Panc1 (cell line): ENCODE data around the gene CCNA2. TPM values are rescaled to one million over a fixed set of nuclear protein-coding genes. Genes with fewer than 3 reads are reported as not detected.

Source experiments
- ATAC-seq: fragments of 200-7000 bp; cut with Tn5 transposase; 2 replicates; pipeline ENCODE4 v1.9.1; 2020; ENCODE audit warnings: mild to moderate bottlenecking, moderate library complexity
- BruUV-seq: library from RNA; stranded (reverse); fragments of 400-500 nt; replicated peaks from 2 replicates; lab custom pipeline; 2021; lab: Mats Ljungman, UMichigan
- CTCF ChIA-PET: fragments of 300-600 bp; sonication (Branson Sonifier 250); formaldehyde crosslinking; loops from one replicate; lab custom pipeline; 2022; ENCODE audit warnings: antibody characterized with exemption; lab: Charles Lee
- POLR2A ChIA-PET: fragments of 300-600 bp; sonication (Branson Sonifier 250); formaldehyde crosslinking; loops from one replicate; lab custom pipeline; 2022; ENCODE audit warnings: antibody characterized with exemption; lab: Charles Lee
- DNase-seq: peaks from one replicate; pipeline ENCODE4 v3.0.0-alpha.2; 2010; ENCODE audit warnings: low read depth, low spot score
- H3K27ac ChIP-seq: 2 replicates; pipeline ENCODE4 v1.5.1; 2011; ENCODE audit warnings: mild to moderate bottlenecking, low read length, inconsistent platforms
- H3K27me3 ChIP-seq: fragments of 200-500 bp; sonication (Bioruptor generic); 2 replicates; pipeline ENCODE4 v1.6.0; 2014; ENCODE audit warnings: low read length, inconsistent platforms; ENCODE audit not compliant: control insufficient read depth, insufficient read depth
- H3K36me3 ChIP-seq: fragments of 200-500 bp; sonication (Bioruptor generic); 2 replicates; pipeline ENCODE4 v1.5.1; 2014; ENCODE audit warnings: inconsistent platforms, mild to moderate bottlenecking, low read length, moderate library complexity; ENCODE audit not compliant: control insufficient read depth, insufficient read depth
- H3K4me1 ChIP-seq: 2 replicates; pipeline ENCODE4 v1.5.1; 2011; ENCODE audit warnings: inconsistent platforms, mild to moderate bottlenecking, low read length, moderate library complexity; ENCODE audit not compliant: control insufficient read depth, insufficient read depth
- H3K4me3 ChIP-seq, 2 experiments: 2 replicates each; pipeline ENCODE4 v1.5.1; 2011 to 2012; ENCODE audit warnings: low read depth in 2 of 2, low read length in 2 of 2, mild to moderate bottlenecking in 2 of 2, inconsistent platforms in 1 of 2, moderate library complexity in 1 of 2
- H3K9me3 ChIP-seq: fragments of 200-500 bp; sonication (Bioruptor generic); 2 replicates; pipeline ENCODE4 v1.5.1; 2014; ENCODE audit warnings: low read depth, mild to moderate bottlenecking, inconsistent platforms, low read length, moderate library complexity; ENCODE audit not compliant: control insufficient read depth, insufficient read depth
- CTCF ChIP-seq: fragments of 450-650 bp; IDR thresholded peaks from 2 replicates; pipeline ENCODE4 v1.5.1; 2017; ENCODE audit warnings: mild to moderate bottlenecking
- POLR2AphosphoS5 ChIP-seq: IDR thresholded peaks from 2 replicates; pipeline ENCODE4 v1.6.1; 2012; ENCODE audit warnings: mild to moderate bottlenecking, low read depth, low read length, moderate library complexity
- REST ChIP-seq, 2 experiments: IDR thresholded peaks; 2 replicates each; pipeline ENCODE4 v1.6.1; 2011 to 2012; ENCODE audit warnings: low read depth in 2 of 2, control low read depth in 1 of 2, low read length in 1 of 2, mild to moderate bottlenecking in 1 of 2, moderate library complexity in 1 of 2; ENCODE audit not compliant: insufficient read depth in 1 of 2
- SIN3A ChIP-seq: IDR thresholded peaks from 2 replicates; pipeline ENCODE4 v1.6.1; 2012; ENCODE audit warnings: low read depth, mild to moderate bottlenecking, low read length, moderate library complexity, borderline replicate concordance; ENCODE audit not compliant: insufficient read depth
- TCF7L2 ChIP-seq: IDR thresholded peaks from 2 replicates; pipeline ENCODE4 v1.6.1; 2011; ENCODE audit warnings: mild to moderate bottlenecking, low read depth, low read length, inconsistent platforms
- in situ Hi-C: cut with HindIII; loops from 2 replicates; pipeline ENCODE4 v1.10.0; 2016; ENCODE audit warnings: low sequenced_read_pairs, low pct_unique_long_range_greater_than_20kb
- intact Hi-C: fragments of 100-400 bp; cut with micrococcal nuclease; formaldehyde crosslinking; loops from one replicate; pipeline ENCODE4 v1.10.0; 2022; ENCODE audit not compliant: unreplicated experiment
- total RNA-seq: library from RNA; stranded (reverse); gene quantifications from one replicate; pipeline ENCODE4 v1.2.1, GENCODE V29; 2021; ENCODE audit not compliant: unreplicated experiment

The CCNA2 gene
- total RNA-seq, 1 experiment from 2014 or later: 31.8 TPM

GRCh38 chr4:121829511-121829910, 5.8 kb upstream of the CCNA2 start:
- no peaks in the 10 kb centered on the region for H3K27me3 ChIP-seq
- no peak overlapping the region for H3K4me3 ChIP-seq
- intact Hi-C loops: no loop called here
- H3K9me3 ChIP-seq: no peaks in the 10 kb centered on the region
- TF ChIP-seq SIN3A (no peak), CTCF (no peak), TCF7L2 (no peak), REST (IDR thresholded peaks at IDR 0.05; ENCODE audit: insufficient read depth in 1 of 2, low read depth in 2 of 2, low read length in 1 of 2) (no peak)
- DNase-seq (no peak), ATAC-seq (no peak)
- peaks cover 2% of the 10 kb centered on the region; the same call in 1 of the 2 replicates for H3K36me3 ChIP-seq
- ChIA-PET POLR2A (no interaction called here), CTCF (no interaction called here)
- no peaks in the 10 kb centered on the region for H3K4me1 ChIP-seq
- BruUV-seq: no TSS peak
- H3K27ac ChIP-seq: no peak overlapping the region
- in situ Hi-C loops: no loop called here

DNA sequence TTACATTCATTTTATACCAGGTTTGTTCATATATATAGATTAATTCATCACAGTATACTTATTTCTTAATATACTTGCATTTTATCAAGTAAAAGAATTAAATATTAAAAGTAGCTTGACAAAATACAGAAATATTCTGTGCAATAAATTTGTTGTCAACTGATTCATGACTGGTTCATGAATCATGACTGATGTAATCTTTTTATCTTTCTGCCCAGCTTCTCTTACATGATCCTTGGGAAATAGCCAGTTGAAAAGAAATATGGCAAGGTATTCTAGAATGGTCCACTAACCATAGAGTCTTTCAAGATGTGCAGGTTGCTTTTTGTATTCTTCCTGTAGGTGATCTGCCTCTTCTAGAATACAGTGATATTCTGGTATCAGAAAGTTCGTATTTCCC, 4.2 kb upstream of the CCNA2 start:
- ChIA-PET CTCF (no interaction called here), POLR2A (no interaction called here)
- Histone ChIP-seq H3K27me3 (no peaks in the 10 kb centered on the region), H3K27ac (no peak overlapping the region), H3K4me1 (no peaks in the 10 kb centered on the region; the same call in 1 of the 2 replicates), H3K36me3 (peaks cover 8% of the 10 kb centered on the region), H3K4me3 (no peak overlapping the region), H3K9me3 (no peaks in the 10 kb centered on the region)
- in situ Hi-C loops (no loop called here), intact Hi-C loops (no loop called here)
- ATAC-seq (no peak), DNase-seq (no peak)
- BruUV-seq: no TSS peak
- TF ChIP-seq CTCF (no peak), POLR2AphosphoS5 (no peak), SIN3A (no peak), TCF7L2 (no peak), REST (IDR thresholded peaks at IDR 0.05; ENCODE audit: insufficient read depth in 1 of 2, low read depth in 2 of 2, low read length in 1 of 2) (no peak)
